HT1080 (cell line): ENCODE data around the gene PIK3R6. TPM values are rescaled to one million over a fixed set of nuclear protein-coding genes. Genes with fewer than 3 reads are reported as not detected.
"Not testable (repeated sequence)": the region's sequence is repeated elsewhere in the genome, so short reads cannot be mapped to it uniquely, and the experiment has no call there.

Experiments used
- DNase-seq: peaks from one replicate; pipeline ENCODE4 v3.0.0-alpha.2; 2015; ENCODE audit warnings: low read depth
- total RNA-seq: library from RNA; depleted of rRNA; stranded (reverse); fragments of >200 nt; shearing (Covaris generic); gene quantifications from 2 replicates; pipeline ENCODE4 v1.2.3, GENCODE V29; 2014

PIK3R6 gene
- total RNA-seq, 1 experiment from 2014 or later: not detected

DNA sequence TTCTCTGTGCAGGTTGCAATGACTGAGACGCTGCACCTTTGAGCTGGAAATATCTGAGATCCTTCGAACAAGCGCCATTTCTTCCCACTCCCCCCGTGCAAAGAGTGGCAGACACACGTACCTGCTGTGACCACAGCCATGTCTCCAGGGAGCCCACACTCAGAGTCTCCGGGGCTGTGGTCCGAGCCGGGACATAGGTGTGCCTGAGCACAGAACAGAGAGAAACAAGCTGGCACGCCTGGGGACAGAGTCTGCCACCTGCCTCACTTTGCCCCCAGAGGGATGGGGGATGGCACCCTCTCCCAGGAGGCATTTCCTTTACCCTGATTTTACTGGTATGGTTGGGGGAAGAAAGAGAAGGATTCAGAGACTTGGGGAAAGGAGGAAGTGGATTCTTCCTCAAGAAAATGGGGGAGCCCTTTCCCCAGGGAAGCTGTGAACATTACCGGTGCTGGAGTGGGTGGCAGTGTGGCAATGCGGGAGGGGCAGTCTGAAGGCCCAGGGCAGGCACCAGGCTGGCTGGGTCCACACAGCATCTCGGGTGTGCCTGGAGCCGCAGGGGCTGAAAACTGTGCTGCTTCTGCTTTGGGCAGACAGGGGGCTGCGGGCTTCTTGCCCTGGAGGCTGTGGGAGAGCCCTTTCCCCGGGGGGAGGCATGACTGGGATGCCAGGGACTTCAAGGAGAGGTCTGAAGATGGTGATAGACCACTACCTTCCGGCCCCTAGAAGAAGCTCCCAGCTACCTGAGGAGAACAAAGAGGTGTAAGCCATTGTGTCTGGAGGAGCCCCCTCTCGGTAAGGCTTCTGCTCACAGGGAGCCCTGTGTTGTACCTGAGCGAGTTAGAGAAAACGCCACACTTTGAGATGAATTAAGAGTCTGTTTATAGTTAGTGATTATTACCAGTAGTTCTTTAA is 6.6 kb upstream of the PIK3R6 start:
- no peak for DNase-seq

- no peak for DNase-seq
Measured at GRCh38 chr17:8872705-8873435, 5.4 kb upstream of the PIK3R6 start.

- DNase-seq: no peak
Measured at GRCh38 chr17:8872036-8872704, 4.7 kb upstream of the PIK3R6 start.

- DNase-seq: no peak
Measured at GRCh38 chr17:8871081-8871581, 3.7 kb upstream of the PIK3R6 start.

DNA sequence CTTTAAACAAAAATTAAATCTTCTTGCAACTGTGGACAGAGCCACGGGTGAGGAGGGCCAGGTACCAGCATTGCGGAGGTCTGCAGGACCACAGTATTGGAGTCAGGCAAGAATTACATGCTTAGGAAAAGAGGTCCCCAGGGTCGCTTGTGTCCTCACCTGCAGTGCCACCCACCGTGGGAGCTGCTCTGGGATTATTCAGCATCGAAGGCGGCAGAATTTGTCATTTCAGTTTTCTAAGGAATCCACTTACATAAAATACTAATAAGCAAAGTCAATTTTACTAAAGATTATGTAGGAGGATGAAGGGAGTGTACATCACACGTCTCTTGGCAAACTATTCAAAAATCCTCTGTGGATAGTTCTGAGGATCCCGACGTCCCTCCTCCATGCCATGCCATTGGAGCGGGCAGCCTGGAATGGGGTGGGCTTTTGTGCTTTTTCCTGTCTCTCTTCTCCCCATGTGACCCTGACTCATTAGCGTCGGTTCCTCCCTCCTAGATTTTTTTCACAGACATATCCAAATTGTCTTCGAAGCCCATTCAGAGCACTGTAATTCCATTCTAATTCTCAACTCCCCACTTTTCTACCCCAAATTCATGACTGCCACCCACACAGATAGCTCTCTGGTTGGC is 3.0 kb upstream of the PIK3R6 start:
- DNase-seq: no peak

GRCh38 chr17:8869114-8869815 is 1.8 kb upstream of the PIK3R6 start:
- DNase-seq: no peak

GRCh38 chr17:8868529-8868951 is 1.1 kb upstream of the PIK3R6 start:
- no peak for DNase-seq

DNA sequence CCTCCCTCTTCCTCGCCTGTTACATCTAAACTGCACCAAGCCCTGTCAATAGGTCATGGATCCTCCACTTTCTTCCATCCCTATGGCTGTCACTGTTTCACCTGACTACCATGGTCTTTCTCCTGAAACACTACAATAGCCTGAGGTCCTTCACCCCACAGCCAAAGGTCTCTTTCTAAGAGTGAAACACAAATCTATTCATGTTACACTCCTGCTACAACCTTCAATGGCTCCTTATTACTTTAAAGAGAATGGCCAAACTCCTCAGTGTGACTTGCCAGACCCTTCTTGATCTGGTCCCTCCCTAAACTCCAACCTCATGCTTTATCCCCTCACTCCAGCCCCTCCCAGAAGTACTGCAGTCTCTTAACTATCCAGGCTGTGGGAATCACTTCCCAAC is 618 bp upstream of the PIK3R6 start:
- no peak for DNase-seq

GRCh38 chr17:8865811-8866210 is 1.7 kb downstream of the PIK3R6 start:
- DNase-seq: no peak

DNA sequence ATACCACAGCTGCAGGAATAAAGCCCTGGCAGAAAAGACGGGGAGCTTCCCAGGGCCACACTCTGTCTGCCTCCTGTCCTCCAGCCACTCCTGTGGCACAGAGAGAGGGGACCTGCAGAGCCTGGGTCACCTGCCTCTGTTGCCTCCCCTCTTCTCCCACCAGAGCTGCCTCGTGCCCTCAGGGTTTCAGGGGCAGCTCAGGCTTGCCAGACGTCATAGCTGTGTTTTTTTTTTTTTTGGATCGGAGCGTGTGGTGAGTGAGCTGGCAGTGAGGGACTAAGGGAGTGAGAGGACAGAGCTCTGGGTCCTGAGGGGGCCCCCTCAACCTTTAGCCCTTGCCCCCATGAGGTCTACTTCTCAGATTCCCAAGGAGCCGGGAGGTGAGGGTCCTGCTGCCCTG is 2.1 kb downstream of the PIK3R6 start:
- DNase-seq: no peak

DNA sequence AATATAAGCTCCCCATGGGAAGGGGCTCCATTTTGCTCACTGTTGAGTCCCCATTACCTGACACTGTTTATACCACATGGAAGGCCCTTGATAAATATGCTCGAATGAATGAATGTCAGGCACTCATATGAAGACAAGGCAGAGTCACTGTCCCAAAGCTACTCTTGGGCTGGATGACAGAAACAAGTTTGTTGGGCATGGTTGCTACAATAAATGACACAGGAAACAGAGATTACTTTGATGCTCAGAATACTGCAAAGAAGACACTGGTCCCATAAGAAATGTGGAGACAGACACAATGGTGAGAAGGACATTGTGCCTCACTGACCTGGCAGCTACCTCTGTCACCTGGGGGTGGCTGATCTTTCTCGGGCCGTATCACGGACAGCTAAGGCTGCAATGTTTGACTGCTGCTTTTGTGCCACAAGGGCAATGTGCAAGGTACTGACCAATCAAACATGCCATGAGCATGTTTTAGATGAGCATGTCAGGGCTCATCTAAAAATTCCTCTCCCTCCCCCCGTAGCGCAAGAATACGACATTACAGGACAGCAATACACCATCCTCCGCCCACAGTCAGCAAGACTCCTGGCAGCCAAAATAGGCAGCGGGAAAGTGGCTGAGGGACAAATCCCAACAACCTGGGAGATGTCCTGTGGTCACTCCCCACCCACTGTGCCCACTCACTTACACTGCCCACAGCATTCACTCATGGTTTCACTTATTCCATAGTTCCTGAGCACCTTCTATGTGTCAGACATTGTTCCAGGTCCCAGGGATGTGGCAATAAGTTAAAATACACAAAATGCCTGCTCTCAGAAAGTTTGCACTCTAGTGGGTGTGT is 5.0 kb downstream of the PIK3R6 start:
- no peak for DNase-seq

GRCh38 chr17:8861495-8862181 is 5.8 kb downstream of the PIK3R6 start:
- no peak for DNase-seq

GRCh38 chr17:8859804-8860430 is 7.6 kb downstream of the PIK3R6 start:
- DNase-seq: no peak

- DNase-seq: no peak
Measured at GRCh38 chr17:8859027-8859803, 8.3 kb downstream of the PIK3R6 start.

DNA sequence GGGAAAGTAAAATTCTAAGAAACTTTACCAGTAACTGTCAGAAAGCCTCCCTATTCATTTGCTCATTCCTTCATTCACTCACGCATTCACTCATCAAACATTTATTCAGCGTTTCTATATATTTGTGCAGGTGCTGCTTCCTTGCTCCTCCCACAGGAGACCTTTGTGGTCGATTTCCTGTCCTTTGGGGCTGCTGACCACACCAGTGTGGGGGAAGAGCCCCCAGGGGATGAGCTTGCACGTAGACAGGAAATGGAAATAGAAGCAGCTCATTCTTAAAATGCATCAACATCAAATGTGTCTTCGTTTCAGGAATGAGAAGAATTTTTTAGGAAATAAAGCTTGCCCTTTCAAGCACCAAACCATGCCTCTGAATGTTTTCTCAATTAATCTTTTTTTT is 9.6 kb downstream of the PIK3R6 start:
- DNase-seq: peak; percentile 34

- DNase-seq: no peak
Measured at GRCh38 chr17:8856869-8857575, 10.5 kb downstream of the PIK3R6 start.

DNA sequence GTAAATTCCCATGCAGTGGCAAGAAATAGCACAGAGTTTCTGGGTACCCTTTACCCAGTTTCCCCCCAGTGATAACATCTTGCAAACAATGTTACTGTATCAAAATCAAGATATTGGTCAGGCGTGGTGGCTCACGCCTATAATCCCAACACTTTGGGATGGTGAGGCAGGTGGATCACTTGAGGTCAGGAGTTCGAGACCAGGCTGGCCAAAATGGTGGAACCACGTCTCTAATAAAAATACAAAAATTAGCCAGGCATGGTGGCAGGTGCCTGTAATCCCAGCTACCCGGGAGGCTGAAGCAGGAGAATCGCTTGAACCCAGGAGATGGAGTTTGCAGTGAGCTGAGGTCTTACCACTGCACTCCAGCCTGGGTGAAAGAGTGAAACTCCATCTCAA is 11.3 kb downstream of the PIK3R6 start:
- not testable (repeated sequence) for DNase-seq
